HepG2 (cell line): ENCODE results near the gene CD7. TPM values are rescaled to one million over a fixed set of nuclear protein-coding genes. Genes with fewer than 3 reads are reported as not detected.

Source experiments
- ARID4A ChIP-seq: sonication (generic); formaldehyde crosslinking; IDR thresholded peaks from 2 replicates; pipeline ENCODE4 v1.5.0; 2020; ENCODE audit warnings: mild to moderate bottlenecking, missing genetic modification reagents, borderline replicate concordance
- BHLHE40 ChIP-seq: IDR thresholded peaks from 2 replicates; pipeline ENCODE4 v1.6.1; 2011; ENCODE audit warnings: low read length, improper control_type of control experiment
- HIC2 ChIP-seq: sonication (generic); formaldehyde crosslinking; IDR thresholded peaks from 2 replicates; pipeline ENCODE4 v1.9.0; 2022; ENCODE audit warnings: low read depth, missing genetic modification reagents
- KAT8 ChIP-seq: IDR thresholded peaks from 2 replicates; pipeline ENCODE4 v1.6.1; 2016; ENCODE audit warnings: missing genetic modification reagents, missing compliant biosample characterization
- RBM22 ChIP-seq: fragments of 200-400 bp; formaldehyde crosslinking; optimal IDR thresholded peaks from 2 replicates; pipeline ENCODE3; 2017; ENCODE audit warnings: mild to moderate bottlenecking, low read length, moderate library complexity
- STAG1 ChIP-seq: sonication (generic); formaldehyde crosslinking; IDR thresholded peaks from 2 replicates; pipeline ENCODE4 v1.4.0; 2020; ENCODE audit warnings: missing genetic modification reagents
- TFDP2 ChIP-seq: sonication (generic); formaldehyde crosslinking; IDR thresholded peaks from 2 replicates; pipeline ENCODE4 v1.4.0; 2020; ENCODE audit warnings: missing genetic modification reagents
- TOE1 ChIP-seq: sonication (generic); formaldehyde crosslinking; IDR thresholded peaks from 2 replicates; pipeline ENCODE4 v1.4.0; 2020; ENCODE audit warnings: mild to moderate bottlenecking, missing genetic modification reagents
- ZBTB37 ChIP-seq: sonication (generic); formaldehyde crosslinking; IDR thresholded peaks from 2 replicates; pipeline ENCODE4 v1.4.0; 2020; ENCODE audit warnings: mild to moderate bottlenecking, missing genetic modification reagents
- ZNF280B ChIP-seq: sonication (generic); formaldehyde crosslinking; IDR thresholded peaks from 2 replicates; pipeline ENCODE4 v1.5.0; 2020; ENCODE audit warnings: missing genetic modification reagents, mild to moderate bottlenecking, borderline replicate concordance
- ZNF557 ChIP-seq: sonication (generic); formaldehyde crosslinking; IDR thresholded peaks from 2 replicates; pipeline ENCODE4 v1.4.0; 2020; ENCODE audit warnings: missing genetic modification reagents
- ZNF563 ChIP-seq: sonication (generic); formaldehyde crosslinking; IDR thresholded peaks from 2 replicates; pipeline ENCODE4 v1.8.0; 2022; ENCODE audit warnings: mild to moderate bottlenecking, moderate library complexity, missing genetic modification reagents
- ZNF703 ChIP-seq: sonication (generic); formaldehyde crosslinking; IDR thresholded peaks from 2 replicates; pipeline ENCODE4 v1.5.1; 2020; ENCODE audit warnings: missing genetic modification reagents, mild to moderate bottlenecking, moderate library complexity, borderline replicate concordance
- ZNF770 ChIP-seq: sonication (generic); formaldehyde crosslinking; IDR thresholded peaks from 2 replicates; pipeline ENCODE4 v1.5.0; 2020; ENCODE audit warnings: mild to moderate bottlenecking, missing genetic modification reagents
- ZNF878 ChIP-seq: sonication (generic); formaldehyde crosslinking; IDR thresholded peaks from 2 replicates; pipeline ENCODE4 v1.8.1; 2023; ENCODE audit warnings: mild to moderate bottlenecking, missing genetic modification reagents, moderate library complexity
- polyA plus RNA-seq, 8 experiments: library from polyadenylated mRNA; depleted of rRNA in 3 of 8; stranded (reverse) in 7 of 8; unstranded in 1 of 8; fragments of >200 nt; fragmentation: Illumina TruSeq in 4 of 8; extraction: Trizol in 4 of 8; gene quantifications; 2 replicates each; pipeline versions ENCODE4 v1.2.1 to v1.2.3, GENCODE V29; 2011 to 2016; ENCODE audit warnings: low read depth in 4 of 8, missing spikeins in 1 of 8, mixed read lengths in 1 of 8; ENCODE audit not compliant: insufficient read depth in 1 of 8
- total RNA-seq, 5 experiments: library from RNA; depleted of rRNA; stranded (reverse); fragments of >200 nt; fragmentation: Illumina TruSeq; extraction: Trizol; gene quantifications; 2 replicates each; pipeline ENCODE4 v1.2.3, GENCODE V29; 2016; ENCODE audit warnings: low read depth in 1 of 5

The CD7 gene
- total and polyA plus RNA-seq, 2 of the 13 experiments (the other 11 are each of a cell fraction or from before 2014, with no cell fraction given), result 67.6 to 76.4 TPM

- TF ChIP-seq ARID4A (CRISPR knock-in tag), result peak; percentile 43; the same call in 1 of the 2 replicates
- peak; percentile 34 for TF ChIP-seq BHLHE40
- TF ChIP-seq KAT8 (CRISPR knock-in tag), result no peak
- TF ChIP-seq ZNF557 (CRISPR knock-in tag), result no peak
- no peak for TF ChIP-seq RBM22
- TF ChIP-seq ZNF770 (CRISPR knock-in tag), result no peak
- no peak for TF ChIP-seq ZNF703 (CRISPR knock-in tag)
- no peak for TF ChIP-seq ZNF280B
- no peak for TF ChIP-seq TOE1
- TF ChIP-seq TFDP2 (CRISPR knock-in tag), result no peak; the same call in 1 of the 2 replicates
- TF ChIP-seq ZNF563, result peak; percentile 76; the same call in 1 of the 2 replicates
- TF ChIP-seq HIC2 (CRISPR knock-in tag), result no peak
- TF ChIP-seq ZBTB37 (CRISPR knock-in tag), result no peak
- peak; percentile 33 for TF ChIP-seq STAG1 (CRISPR knock-in tag)
- TF ChIP-seq ZNF878, result no peak
These were observed 12.3 kb downstream of the CD7 start (continued) for GRCh38 chr17:82304826-82305726.
